Central memory CD4-positive, alpha-beta T cell (primary cell): ENCODE results near the gene LRIG3.
"Not testable (repeated sequence)": the region's sequence is repeated elsewhere in the genome, so short reads cannot be mapped to it uniquely, and the experiment has no call there.

ENCODE experiments used
- DNase-seq: peaks from one replicate; pipeline ENCODE4 v3.0.0; 2022

Gene LRIG3

GRCh38 chr12:58897969-58898368 is 22.3 kb downstream of the LRIG3 start:
- no peak for DNase-seq

- DNase-seq: no peak
These were observed 24.0 kb downstream of the LRIG3 start for GRCh38 chr12:58896278-58896677.

- no peak for DNase-seq
These were observed 25.3 kb downstream of the LRIG3 start for GRCh38 chr12:58895053-58895452.

- DNase-seq: no peak
These were observed 26.3 kb downstream of the LRIG3 start for GRCh38 chr12:58894040-58894439.

- DNase-seq: no peak
These were observed 26.8 kb downstream of the LRIG3 start for GRCh38 chr12:58893495-58893894.

- no peak for DNase-seq
These were observed 30.7 kb downstream of the LRIG3 start for GRCh38 chr12:58889557-58889956.

- DNase-seq: no peak
These were observed 32.0 kb downstream of the LRIG3 start for GRCh38 chr12:58888131-58888783.

- DNase-seq: no peak
These were observed 33.2 kb downstream of the LRIG3 start for GRCh38 chr12:58887068-58887467.

- DNase-seq: no peak
These were observed 33.8 kb downstream of the LRIG3 start for GRCh38 chr12:58886474-58886873.

GRCh38 chr12:58884916-58885315 is 35.4 kb downstream of the LRIG3 start:
- no peak for DNase-seq

- no peak for DNase-seq
These were observed 36.5 kb downstream of the LRIG3 start for GRCh38 chr12:58883576-58884334.

GRCh38 chr12:58882826-58883225 is 37.5 kb downstream of the LRIG3 start:
- DNase-seq: no peak

GRCh38 chr12:58881816-58882215 is 38.5 kb downstream of the LRIG3 start:
- no peak for DNase-seq

- DNase-seq: no peak
These were observed 39.7 kb downstream of the LRIG3 start for GRCh38 chr12:58880639-58881038.

- DNase-seq: no peak
These were observed 43.0 kb downstream of the LRIG3 start for GRCh38 chr12:58877243-58877743.

GRCh38 chr12:58873496-58873895 is 46.8 kb downstream of the LRIG3 start:
- no peak for DNase-seq

- DNase-seq: no peak
These were observed 48.7 kb downstream of the LRIG3 start for GRCh38 chr12:58871556-58871955.

GRCh38 chr12:58870595-58870994 is 49.7 kb downstream of the LRIG3 start:
- DNase-seq: no peak

GRCh38 chr12:58860788-58861240 is 59.5 kb downstream of the LRIG3 start:
- no peak for DNase-seq

- no peak for DNase-seq
These were observed 60.1 kb downstream of the LRIG3 start for GRCh38 chr12:58860056-58860787.

GRCh38 chr12:58858030-58858429 is 62.3 kb downstream of the LRIG3 start:
- DNase-seq: no peak

GRCh38 chr12:58857206-58857605 is 63.1 kb downstream of the LRIG3 start:
- not testable (repeated sequence) for DNase-seq

- not testable (repeated sequence) for DNase-seq
These were observed 64.7 kb downstream of the LRIG3 start for GRCh38 chr12:58855630-58856029.
